Activated CD8-positive, alpha-beta T cell treated with anti-CD3 and anti-CD28 coated beads for 36 hours (primary cell): ENCODE data around the gene AQP6. TPM values are rescaled to one million over a fixed set of nuclear protein-coding genes. Genes with fewer than 3 reads are reported as not detected.

Experiments used
- ATAC-seq: fragments of 200-7000 bp; cut with Tn5 transposase; one replicate; pipeline ENCODE4 v1.10.0; 2021; ENCODE audit warnings: mild to moderate bottlenecking, moderate library complexity
- CTCF ChIA-PET: fragments of 350-600 bp; sonication (Branson Sonifier 250); formaldehyde crosslinking; loops from one replicate; lab custom pipeline; 2021; ENCODE audit warnings: antibody characterized with exemption; lab: Charles Lee
- POLR2A ChIA-PET: fragments of 350-600 bp; sonication (Branson Sonifier 250); formaldehyde crosslinking; loops from one replicate; lab custom pipeline; 2021; ENCODE audit warnings: antibody characterized with exemption; lab: Charles Lee
- DNase-seq: peaks from one replicate; pipeline ENCODE4 v3.0.0-alpha.2; 2020
- H3K27ac Mint-ChIP-seq: one replicate; pipeline ENCODE4 v1.8.0; 2021; ENCODE audit warnings: mild to moderate bottlenecking, mixed read lengths
- H3K27me3 Mint-ChIP-seq: one replicate; pipeline ENCODE4 v1.8.0; 2021; ENCODE audit warnings: mixed read lengths
- H3K36me3 Mint-ChIP-seq: one replicate; pipeline ENCODE4 v1.8.0; 2021; ENCODE audit warnings: low read depth, mixed read lengths
- H3K4me1 Mint-ChIP-seq: one replicate; pipeline ENCODE4 v1.8.0; 2021; ENCODE audit warnings: low read depth, mixed read lengths
- H3K4me3 Mint-ChIP-seq: one replicate; pipeline ENCODE4 v1.8.0; 2021; ENCODE audit warnings: mild to moderate bottlenecking, moderate library complexity, mixed read lengths
- H3K9me3 Mint-ChIP-seq: one replicate; pipeline ENCODE4 v1.8.0; 2021; ENCODE audit warnings: mixed read lengths
- CTCF ChIP-seq: fragments of 200-600 bp; IDR thresholded peaks from one replicate; pipeline ENCODE4 v1.8.0; 2022; ENCODE audit warnings: antibody characterized with exemption, mild to moderate bottlenecking
- intact Hi-C: fragments of 100-400 bp; cut with micrococcal nuclease; formaldehyde crosslinking; loops from one replicate; pipeline ENCODE4 v1.10.0; 2022
- total RNA-seq, 2 experiments: library from RNA; stranded (reverse); gene quantifications; one replicate each; pipeline ENCODE4 v1.2.3, GENCODE V29; 2021

AQP6 gene
- total RNA-seq, 2 experiments from 2014 or later, result not detected

GRCh38 chr12:49925433-49926204 is 47.1 kb upstream of the AQP6 start:
- ChIA-PET POLR2A (no interaction called here), CTCF (no interaction called here)
- no peak for TF ChIP-seq CTCF
- Mint-ChIP-seq H3K4me3 (no peak overlapping the region), H3K9me3 (no peaks in the 10 kb centered on the region), H3K27ac (no peak overlapping the region), H3K36me3 (no peaks in the 10 kb centered on the region), H3K4me1 (peaks cover 2% of the 10 kb centered on the region), H3K27me3 (peaks cover 3% of the 10 kb centered on the region)
- DNase-seq, result no peak
- no peak for ATAC-seq
- intact Hi-C loops, result no loop called here

GRCh38 chr12:49928471-49928870 is 44.3 kb upstream of the AQP6 start:
- TF ChIP-seq CTCF, result no peak
- DNase-seq (no peak), ATAC-seq (no peak)
- ChIA-PET POLR2A (no interaction called here), CTCF (interaction anchor here (0.8 to 2.2 kb wide), 4 partner anchors 17 to 183 kb away, joined by 3 to 13 read pairs (median 8); partner anchors contain the start of gene COX14)
- no peaks in the 10 kb centered on the region for H3K9me3 Mint-ChIP-seq
- no peak overlapping the region for H3K4me3 Mint-ChIP-seq
- H3K4me1 Mint-ChIP-seq, result peaks cover 7% of the 10 kb centered on the region
- H3K27ac Mint-ChIP-seq, result no peak overlapping the region
- peaks cover 3% of the 10 kb centered on the region for H3K27me3 Mint-ChIP-seq
- H3K36me3 Mint-ChIP-seq, result no peaks in the 10 kb centered on the region
- intact Hi-C loops, result no loop called here

GRCh38 chr12:49929581-49929980 is 43.2 kb upstream of the AQP6 start:
- Mint-ChIP-seq H3K27me3 (peaks cover 5% of the 10 kb centered on the region), H3K9me3 (no peaks in the 10 kb centered on the region), H3K27ac (no peak overlapping the region), H3K4me1 (peaks cover 7% of the 10 kb centered on the region), H3K4me3 (no peak overlapping the region), H3K36me3 (no peaks in the 10 kb centered on the region)
- POLR2A ChIA-PET, result no interaction called here
- DNase-seq (no peak), ATAC-seq (no peak)
- intact Hi-C loops, result no loop called here
- no peak for TF ChIP-seq CTCF
- CTCF ChIA-PET, result interaction anchor here (0.6 to 2.2 kb wide), 3 partner anchors 16 to 167 kb away, joined by 3 to 12 read pairs (median 4); no protein-coding TSS in a partner anchor

- CTCF ChIA-PET, result interaction anchor here (1.1 to 4.1 kb wide), 5 partner anchors 15 to 38 kb away, joined by 3 to 34 read pairs (median 11); no protein-coding TSS in a partner anchor
- TF ChIP-seq CTCF, result no peak
- H3K4me1 Mint-ChIP-seq, result peaks cover 7% of the 10 kb centered on the region
- no peaks in the 10 kb centered on the region for H3K9me3 Mint-ChIP-seq
- H3K27ac Mint-ChIP-seq, result no peak overlapping the region
- POLR2A ChIA-PET, result no interaction called here
- ATAC-seq (peak; percentile 71), DNase-seq (no peak)
- H3K4me3 Mint-ChIP-seq, result no peak overlapping the region
- H3K27me3 Mint-ChIP-seq, result peaks cover 9% of the 10 kb centered on the region
- intact Hi-C loops, result no loop called here
- H3K36me3 Mint-ChIP-seq, result no peaks in the 10 kb centered on the region
These were observed 42.0 kb upstream of the AQP6 start for GRCh38 chr12:49930515-49931288.
